ENCODE results near the gene FAM193B. TPM values are rescaled to one million over a fixed set of nuclear protein-coding genes. Genes with fewer than 3 reads are reported as not detected.

Gene FAM193B
- 39.4 TPM for total RNA-seq

DNA sequence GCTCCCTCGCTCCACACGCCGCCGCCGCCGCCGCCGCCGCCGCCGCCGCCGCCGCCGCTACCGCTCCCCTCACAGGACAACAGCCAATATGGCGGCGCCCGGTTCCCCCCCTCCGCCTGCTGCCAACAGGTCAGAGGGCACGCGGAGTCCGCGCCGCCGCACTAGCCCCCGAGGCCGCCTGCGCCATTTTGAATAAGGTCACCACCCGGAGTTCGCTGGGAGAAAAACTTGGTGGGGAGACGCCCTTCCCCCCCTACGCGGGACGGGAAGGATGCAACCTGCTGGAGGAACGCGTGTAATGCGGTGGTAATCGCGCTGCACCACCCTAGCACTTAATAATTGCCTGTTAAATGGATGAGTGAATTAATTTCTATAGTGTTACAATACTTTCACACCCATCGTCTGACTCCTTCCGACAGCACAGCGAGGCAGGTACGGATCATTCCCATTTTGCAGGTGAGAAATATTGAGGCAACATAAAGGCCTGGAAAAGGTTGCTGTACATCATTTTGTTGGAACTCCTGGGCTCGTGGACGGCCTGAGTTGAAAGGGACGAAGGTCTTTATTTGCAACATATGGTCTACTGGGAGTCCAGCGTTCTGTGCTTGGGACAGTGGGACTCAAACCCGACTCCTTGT is at the start of gene FAM193B:
TSS of gene FAM193B (minus strand) at position 90 of the 638 bp plus-strand sequence. CDS start 105 bp downstream, outside the sequence.
- H3K9me3 ChIP-seq (ENCODE audit: low read depth, low read length), result no peaks in the 10 kb centered on the region
- no peaks in the 10 kb centered on the region for H3K27me3 ChIP-seq (ENCODE audit: insufficient read depth, low read length)
- H3K4me1 ChIP-seq (ENCODE audit: insufficient read depth, low read length), result peaks cover 24% of the 10 kb centered on the region
- H3K4me3 ChIP-seq (ENCODE audit: low read length), result peak within 1 kb of the TSS; percentile 70

GRCh38 chr5:177604116-177604521 is 49.8 kb upstream of the FAM193B start:
- no peaks in the 10 kb centered on the region for H3K9me3 ChIP-seq (ENCODE audit: low read depth, low read length)
- H3K4me1 ChIP-seq (ENCODE audit: insufficient read depth, low read length), result peaks cover 11% of the 10 kb centered on the region
- no peak overlapping the region for H3K4me3 ChIP-seq (ENCODE audit: low read length)
- no peaks in the 10 kb centered on the region for H3K27me3 ChIP-seq (ENCODE audit: insufficient read depth, low read length)

- Histone ChIP-seq H3K4me3 (ENCODE audit: low read length) (no peak overlapping the region), H3K4me1 (ENCODE audit: insufficient read depth, low read length) (peaks cover 14% of the 10 kb centered on the region)
Measured at GRCh38 chr5:177603631-177604030, 49.3 kb upstream of the FAM193B start.

GRCh38 chr5:177602458-177602830 is 48.1 kb upstream of the FAM193B start:
- H3K4me1 ChIP-seq (ENCODE audit: insufficient read depth, low read length), result peaks cover 17% of the 10 kb centered on the region
- H3K9me3 ChIP-seq (ENCODE audit: low read depth, low read length), result no peaks in the 10 kb centered on the region
- no peak overlapping the region for H3K4me3 ChIP-seq (ENCODE audit: low read length)
- no peaks in the 10 kb centered on the region for H3K27me3 ChIP-seq (ENCODE audit: insufficient read depth, low read length)

More at GRCh38 chr5:177603631-177604030, 49.3 kb upstream of the FAM193B start:
- Histone ChIP-seq H3K9me3 (ENCODE audit: low read depth, low read length) (no peaks in the 10 kb centered on the region), H3K27me3 (ENCODE audit: insufficient read depth, low read length) (no peaks in the 10 kb centered on the region)

- H3K4me3 ChIP-seq (ENCODE audit: low read length), result no peak overlapping the region
- H3K4me1 ChIP-seq (ENCODE audit: insufficient read depth, low read length), result peaks cover 17% of the 10 kb centered on the region
- no peaks in the 10 kb centered on the region for H3K27me3 ChIP-seq (ENCODE audit: insufficient read depth, low read length)
- H3K9me3 ChIP-seq (ENCODE audit: low read depth, low read length), result no peaks in the 10 kb centered on the region
Measured at GRCh38 chr5:177601577-177602457, 47.5 kb upstream of the FAM193B start.

GRCh38 chr5:177601126-177601525 is 46.8 kb upstream of the FAM193B start:
- H3K4me1 ChIP-seq (ENCODE audit: insufficient read depth, low read length), result peaks cover 17% of the 10 kb centered on the region
- no peaks in the 10 kb centered on the region for H3K9me3 ChIP-seq (ENCODE audit: low read depth, low read length)
- H3K4me3 ChIP-seq (ENCODE audit: low read length), result no peak overlapping the region
- H3K27me3 ChIP-seq (ENCODE audit: insufficient read depth, low read length), result no peaks in the 10 kb centered on the region

DNA sequence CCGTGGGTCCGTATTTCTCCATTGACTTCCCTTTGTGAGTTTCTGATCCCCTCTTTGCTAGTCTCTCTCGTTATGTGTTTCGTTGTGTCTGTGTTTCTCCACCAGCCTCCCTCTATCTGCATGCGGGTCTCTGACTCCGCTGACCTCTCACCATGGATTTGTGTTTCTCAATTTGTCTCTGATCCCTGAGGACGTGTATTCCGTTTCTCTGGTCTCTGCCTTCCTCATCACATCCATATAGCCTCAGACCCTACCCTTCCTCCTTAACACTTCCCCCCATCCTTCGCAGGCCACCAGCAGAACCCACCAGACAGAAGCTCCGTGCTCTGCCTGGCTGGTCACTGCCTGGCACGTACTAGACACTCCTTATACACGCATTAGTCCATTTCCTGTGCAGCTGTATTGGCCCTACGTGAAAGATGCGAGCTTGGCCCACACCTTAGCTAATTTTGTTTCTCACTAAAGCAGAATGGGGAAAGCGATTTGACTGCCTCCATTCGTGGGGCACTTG is 46.2 kb upstream of the FAM193B start:
- Histone ChIP-seq H3K4me3 (ENCODE audit: low read length) (peak overlapping the region; percentile 73), H3K27me3 (ENCODE audit: insufficient read depth, low read length) (no peaks in the 10 kb centered on the region), H3K9me3 (ENCODE audit: low read depth, low read length) (no peaks in the 10 kb centered on the region), H3K4me1 (ENCODE audit: insufficient read depth, low read length) (peaks cover 17% of the 10 kb centered on the region)

GRCh38 chr5:177599731-177600507 is 45.6 kb upstream of the FAM193B start, which contains the start of gene B4GALT7:
Gene B4GALT7, plus strand, starts transcription at chr5:177600132. Its CDS starts 79 bp downstream, at chr5:177600211.
- no peaks in the 10 kb centered on the region for H3K9me3 ChIP-seq (ENCODE audit: low read depth, low read length)
- peak within 1 kb of the TSS; percentile 73 for H3K4me3 ChIP-seq (ENCODE audit: low read length)
- no peaks in the 10 kb centered on the region for H3K27me3 ChIP-seq (ENCODE audit: insufficient read depth, low read length)
- peaks cover 17% of the 10 kb centered on the region for H3K4me1 ChIP-seq (ENCODE audit: insufficient read depth, low read length)

- Histone ChIP-seq H3K9me3 (ENCODE audit: low read depth, low read length) (no peaks in the 10 kb centered on the region), H3K27me3 (ENCODE audit: insufficient read depth, low read length) (no peaks in the 10 kb centered on the region), H3K4me1 (ENCODE audit: insufficient read depth, low read length) (peaks cover 26% of the 10 kb centered on the region), H3K4me3 (ENCODE audit: low read length) (no peak overlapping the region)
Measured at GRCh38 chr5:177598477-177598876, 44.1 kb upstream of the FAM193B start.

GRCh38 chr5:177596775-177597238 is 42.4 kb upstream of the FAM193B start:
- H3K4me1 ChIP-seq (ENCODE audit: insufficient read depth, low read length), result peaks cover 38% of the 10 kb centered on the region
- H3K27me3 ChIP-seq (ENCODE audit: insufficient read depth, low read length), result no peaks in the 10 kb centered on the region
- no peaks in the 10 kb centered on the region for H3K9me3 ChIP-seq (ENCODE audit: low read depth, low read length)
- no peak overlapping the region for H3K4me3 ChIP-seq (ENCODE audit: low read length)

DNA sequence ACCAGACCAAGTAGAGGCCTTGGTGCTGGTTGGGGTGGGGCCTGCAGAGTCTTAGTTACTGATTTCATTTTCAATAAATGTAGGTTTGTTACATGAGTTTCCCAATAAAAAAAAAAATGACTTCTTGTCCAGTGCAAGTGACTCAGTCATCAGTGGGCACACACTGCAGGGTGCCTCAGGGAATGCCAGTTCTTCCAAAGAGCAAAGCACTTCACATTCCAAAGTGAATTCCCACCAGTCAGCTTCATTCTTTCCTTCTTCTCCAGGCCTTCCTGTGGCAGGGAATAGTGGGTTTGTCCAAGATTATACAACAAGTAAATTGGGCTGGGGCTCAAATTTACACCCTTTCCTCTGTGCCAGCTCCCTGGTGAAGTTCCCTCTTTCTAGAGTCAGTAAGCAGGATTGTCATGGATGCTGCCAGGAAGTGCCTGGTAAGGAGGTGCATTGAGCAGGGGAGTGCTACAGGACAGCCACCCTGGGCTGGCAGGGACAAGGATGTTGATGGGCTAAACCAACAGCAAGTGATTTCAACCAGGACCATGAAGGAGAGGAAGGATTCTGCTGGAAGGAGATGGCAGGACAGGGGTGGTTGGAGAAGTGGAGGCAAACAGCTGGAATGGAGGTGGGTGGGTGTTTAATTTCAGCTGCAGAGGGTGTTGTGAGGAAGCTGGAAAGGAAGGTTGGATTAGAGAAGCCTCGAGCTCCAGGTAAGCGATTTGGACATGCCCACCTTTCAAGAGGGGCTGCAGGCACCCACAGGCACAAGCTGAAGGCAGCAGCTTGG is 41.8 kb upstream of the FAM193B start:
- Histone ChIP-seq H3K27me3 (ENCODE audit: insufficient read depth, low read length) (no peaks in the 10 kb centered on the region), H3K9me3 (ENCODE audit: low read depth, low read length) (no peaks in the 10 kb centered on the region), H3K4me1 (ENCODE audit: insufficient read depth, low read length) (peaks cover 40% of the 10 kb centered on the region), H3K4me3 (ENCODE audit: low read length) (no peak overlapping the region)

GRCh38 chr5:177595026-177595585 is 40.7 kb upstream of the FAM193B start:
- Histone ChIP-seq H3K4me1 (ENCODE audit: insufficient read depth, low read length) (peaks cover 32% of the 10 kb centered on the region), H3K4me3 (ENCODE audit: low read length) (no peak overlapping the region), H3K27me3 (ENCODE audit: insufficient read depth, low read length) (peaks cover 4% of the 10 kb centered on the region), H3K9me3 (ENCODE audit: low read depth, low read length) (no peaks in the 10 kb centered on the region)

DNA sequence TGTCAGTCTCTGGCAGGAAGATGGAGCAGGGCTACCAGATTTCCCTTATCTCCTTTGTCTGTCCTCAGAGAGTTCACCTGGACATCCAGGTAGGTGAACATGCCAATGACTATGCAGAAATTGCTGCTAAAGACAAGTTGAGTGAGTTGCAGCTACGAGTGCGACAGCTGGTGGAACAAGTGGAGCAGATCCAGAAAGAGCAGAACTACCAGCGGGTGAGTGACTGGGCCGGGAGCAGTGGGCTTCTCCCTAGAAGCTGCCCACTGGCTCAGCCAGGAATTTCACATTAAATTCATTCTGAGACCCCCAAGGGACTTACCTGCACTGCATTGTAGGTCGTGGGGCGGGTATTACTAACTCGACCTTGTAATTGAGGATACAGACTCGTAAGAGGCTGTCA is 39.7 kb upstream of the FAM193B start:
- no peaks in the 10 kb centered on the region for H3K9me3 ChIP-seq (ENCODE audit: low read depth, low read length)
- peaks cover 4% of the 10 kb centered on the region for H3K27me3 ChIP-seq (ENCODE audit: insufficient read depth, low read length)
- H3K4me1 ChIP-seq (ENCODE audit: insufficient read depth, low read length), result peaks cover 30% of the 10 kb centered on the region
- no peak overlapping the region for H3K4me3 ChIP-seq (ENCODE audit: low read length)

DNA sequence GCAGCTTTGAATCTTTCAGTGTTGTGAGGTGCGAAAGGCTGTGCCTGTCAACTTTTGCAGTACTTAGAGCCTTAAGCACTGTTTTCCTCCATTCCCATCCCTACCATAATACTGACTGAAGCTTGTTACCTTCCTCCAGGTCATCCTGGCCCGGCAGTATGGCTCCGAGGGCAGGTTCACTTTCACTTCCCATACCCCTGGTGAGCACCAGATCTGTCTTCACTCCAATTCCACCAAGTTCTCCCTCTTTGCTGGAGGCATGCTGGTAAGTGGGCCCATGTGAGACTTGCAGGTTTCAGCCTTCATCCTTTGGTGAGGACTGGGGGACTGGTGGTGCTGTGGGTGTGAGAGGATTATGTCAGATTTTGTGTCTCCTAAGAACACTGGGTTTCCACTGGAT is 39.1 kb upstream of the FAM193B start:
- no peak overlapping the region for H3K4me3 ChIP-seq (ENCODE audit: low read length)
- H3K4me1 ChIP-seq (ENCODE audit: insufficient read depth, low read length), result peaks cover 27% of the 10 kb centered on the region
- H3K27me3 ChIP-seq (ENCODE audit: insufficient read depth, low read length), result peaks cover 8% of the 10 kb centered on the region
- H3K9me3 ChIP-seq (ENCODE audit: low read depth, low read length), result no peaks in the 10 kb centered on the region
